B cell (primary cell): Measurements from ENCODE around the gene MED12L. TPM values are rescaled to one million over a fixed set of nuclear protein-coding genes. Genes with fewer than 3 reads are reported as not detected.

Source experiments
- ATAC-seq: fragments of 200-7000 bp; cut with Tn5 transposase; one replicate; pipeline ENCODE4 v1.10.0; 2021; ENCODE audit warnings: low read depth, mild to moderate bottlenecking, moderate number of reproducible peaks, moderate library complexity
- CTCF ChIA-PET: fragments of 350-600 bp; sonication (Branson Sonifier 250); formaldehyde crosslinking; loops from one replicate; lab custom pipeline; 2021; ENCODE audit warnings: antibody characterized with exemption, inconsistent platforms; lab: Charles Lee
- POLR2A ChIA-PET: fragments of 350-600 bp; sonication (Branson Sonifier 250); formaldehyde crosslinking; loops from one replicate; lab custom pipeline; 2021; ENCODE audit warnings: antibody characterized with exemption; lab: Charles Lee
- DNase-seq: peaks from one replicate; pipeline ENCODE4 v3.0.0; 2013
- H2AFZ ChIP-seq: 2 replicates; pipeline ENCODE4 v1.6.1; 2012; ENCODE audit warnings: mild to moderate bottlenecking, low read depth, low read length; ENCODE audit not compliant: insufficient read depth, poor library complexity, severe bottlenecking
- H3K27ac ChIP-seq, 2 donors: 1 replicate in 1 of 2; 2 replicates in 1 of 2; pipeline ENCODE4 v1.5.1; 2012 to 2013; ENCODE audit warnings: low read length in 2 of 2, mild to moderate bottlenecking in 2 of 2, moderate library complexity in 1 of 2
- H3K27me3 ChIP-seq, 4 experiments: fragments of 200-600 bp in 1 of 4; sonication (generic) in 1 of 4; replicated peaks in 1 of 4; 1 replicate in 2 of 4; 2 replicates in 2 of 4; pipeline versions ENCODE4 v1.6.1 to v1.7.0; 2013 to 2016; ENCODE audit warnings: low read length in 3 of 4, mild to moderate bottlenecking in 2 of 4, mixed read lengths in 1 of 4, moderate library complexity in 1 of 4; ENCODE audit not compliant: insufficient read depth in 4 of 4, control insufficient read depth in 3 of 4; ENCODE audit errors: control extremely low read depth in 1 of 4
- H3K36me3 ChIP-seq, 2 experiments: replicated peaks in 1 of 2; 1 replicate in 1 of 2; 2 replicates in 1 of 2; pipeline versions ENCODE4 v1.6.1 to v1.7.1; 2013; ENCODE audit warnings: low read length in 1 of 2; ENCODE audit not compliant: insufficient read depth in 2 of 2, control insufficient read depth in 1 of 2; ENCODE audit errors: control extremely low read depth in 1 of 2, extremely low read depth in 1 of 2
- H3K4me1 ChIP-seq, 2 donors: fragments of 200-600 bp in 1 of 2; sonication (generic) in 1 of 2; 1 replicate in 1 of 2; 2 replicates in 1 of 2; pipeline versions ENCODE4 v1.5.1 to v1.6.1; 2013 to 2017; ENCODE audit warnings: low read length in 2 of 2; ENCODE audit not compliant: control insufficient read depth in 2 of 2, insufficient read depth in 2 of 2
- H3K4me2 ChIP-seq: replicated peaks from 2 replicates; pipeline ENCODE3; 2012; ENCODE audit warnings: mild to moderate bottlenecking, low read depth, low read length; ENCODE audit not compliant: poor library complexity, severe bottlenecking
- H3K4me3 ChIP-seq, 5 experiments: fragments of 200-600 bp in 1 of 5; sonication (generic) in 1 of 5; 1 replicate in 3 of 5; 2 replicates in 2 of 5; pipeline versions ENCODE4 v1.5.1 to v1.7.0; 2011 to 2016; ENCODE audit warnings: low read length in 4 of 5, mild to moderate bottlenecking in 4 of 5, low read depth in 2 of 5, control low read depth in 1 of 5, moderate library complexity in 1 of 5; ENCODE audit not compliant: insufficient read depth in 1 of 5; ENCODE audit errors: control extremely low read depth in 1 of 5, extremely low read depth in 1 of 5
- H3K79me2 ChIP-seq: fragments of 200-600 bp; sonication (generic); one replicate; pipeline ENCODE4 v1.6.0; 2016; ENCODE audit warnings: low read length; ENCODE audit not compliant: control insufficient read depth, insufficient read depth
- H3K9ac ChIP-seq: fragments of 200-600 bp; sonication (generic); 2 replicates; pipeline ENCODE4 v1.6.1; 2017; ENCODE audit warnings: mild to moderate bottlenecking, low read length, moderate library complexity
- H3K9me3 ChIP-seq, 3 donors: one replicate each; pipeline versions ENCODE4 v1.6.1 to v1.7.1; 2013; ENCODE audit warnings: low read length in 2 of 3; ENCODE audit not compliant: control insufficient read depth in 2 of 3, insufficient read depth in 1 of 3; ENCODE audit errors: control extremely low read depth in 1 of 3
- H4K20me1 ChIP-seq: 2 replicates; pipeline ENCODE4 v1.6.0; 2012; ENCODE audit warnings: mild to moderate bottlenecking, low read length; ENCODE audit not compliant: insufficient read depth, control insufficient read depth, poor library complexity, severe bottlenecking
- H3K27ac Mint-ChIP-seq: one replicate; pipeline ENCODE4 v1.8.0; 2021; ENCODE audit warnings: mixed read lengths
- H3K27me3 Mint-ChIP-seq: one replicate; pipeline ENCODE4 v1.8.0; 2021; ENCODE audit warnings: mixed read lengths
- H3K4me1 Mint-ChIP-seq: one replicate; pipeline ENCODE4 v1.8.0; 2021; ENCODE audit warnings: mixed read lengths
- H3K4me3 Mint-ChIP-seq: one replicate; pipeline ENCODE4 v1.8.0; 2021; ENCODE audit warnings: mixed read lengths
- H3K9me3 Mint-ChIP-seq: one replicate; pipeline ENCODE4 v1.8.0; 2022; ENCODE audit warnings: mixed read lengths; ENCODE audit not compliant: insufficient read depth
- CTCF ChIP-seq: fragments of 200-600 bp; IDR thresholded peaks from one replicate; pipeline ENCODE4 v1.8.0; 2022; ENCODE audit warnings: antibody characterized with exemption, mild to moderate bottlenecking
- EZH2 ChIP-seq: IDR thresholded peaks from 2 replicates; pipeline ENCODE4 v1.6.1; 2012; ENCODE audit warnings: borderline replicate concordance, low read depth, mild to moderate bottlenecking, moderate library complexity, low read length; ENCODE audit not compliant: insufficient read depth, poor library complexity, severe bottlenecking
- WGBS: methylation state at CpG from one replicate; pipeline ENCODE4 v1.1.5; 2013; ENCODE audit warnings: missing lambda C conversion rate; ENCODE audit not compliant: insufficient coverage; 5-methylcytosine and 5-hydroxymethylcytosine counted together
- intact Hi-C: fragments of 100-400 bp; cut with micrococcal nuclease; formaldehyde crosslinking; loops from one replicate; pipeline ENCODE4 v1.10.0; 2022
- polyA plus RNA-seq: library from polyadenylated mRNA; depleted of rRNA; stranded (reverse); fragments of >200 nt; gene quantifications from 2 replicates; pipeline ENCODE4 v1.2.3, GENCODE V29; 2012
- total RNA-seq, 2 donors: library from RNA; stranded (reverse); fragments of 120-200 nt in 1 of 2; gene quantifications; 1 replicate in 1 of 2; 2 replicates in 1 of 2; pipeline versions ENCODE4 v1.2.3 to v1.2.4, GENCODE V29; 2013 to 2022

The MED12L gene
- total and polyA plus RNA-seq, 2 donors (not counting 1 experiment from before 2014, with no cell fraction given) = 0.07 to 0.30 TPM

GRCh38 chr3:151394611-151395010 is 309.1 kb downstream of the MED12L start:
- 87% methylated on average over 7 of the region's 8 CpGs for WGBS
- H3K4me2 ChIP-seq = no peak overlapping the region
- H3K9ac ChIP-seq = no peak overlapping the region
- H3K36me3 ChIP-seq = no peaks in the 10 kb centered on the region
- ChIA-PET POLR2A (no interaction called here), CTCF (interaction anchor here (1.5 to 1.9 kb wide), 2 partner anchors 15 kb away, joined by 3 to 5 read pairs; no protein-coding TSS in a partner anchor)
- intact Hi-C loops = loop anchor here (1.0 kb wide), 1 partner anchor 10 kb away; the partner anchor contains the start of gene P2RY12
- no peak overlapping the region for H3K4me3 ChIP-seq
- no peaks in the 10 kb centered on the region for H3K9me3 Mint-ChIP-seq
- no peaks in the 10 kb centered on the region for H3K27me3 ChIP-seq
- no peaks in the 10 kb centered on the region for H3K27me3 Mint-ChIP-seq
- TF ChIP-seq EZH2 = no peak
- no peak for TF ChIP-seq CTCF
- H4K20me1 ChIP-seq = no peaks in the 10 kb centered on the region
- ATAC-seq = no peak
- H3K4me1 Mint-ChIP-seq = peaks cover 52% of the 10 kb centered on the region
- H3K27ac Mint-ChIP-seq = peak overlapping the region; percentile 11
- H3K79me2 ChIP-seq = no peaks in the 10 kb centered on the region
- H3K4me3 Mint-ChIP-seq = no peak overlapping the region
- peaks cover 0 to 5% (median under 1%) of the 10 kb centered on the region in 3 donors for H3K9me3 ChIP-seq
- no peak for DNase-seq
- no peak overlapping the region for H2AFZ ChIP-seq
- H3K4me1 ChIP-seq = peaks cover 9 to 15% of the 10 kb centered on the region in 2 donors
- no peak overlapping the region for H3K27ac ChIP-seq

GRCh38 chr3:151395806-151396205 is 310.3 kb downstream of the MED12L start:
- Histone ChIP-seq H3K27me3 (no peaks in the 10 kb centered on the region), H3K4me2 (no peak overlapping the region), H3K4me3 (no peak overlapping the region), H3K4me1 (peaks cover 9 to 15% of the 10 kb centered on the region in 2 donors), H3K9me3 (peaks cover 0 to 5% (median 4%) of the 10 kb centered on the region in 3 donors), H2AFZ (no peak overlapping the region), H3K79me2 (no peaks in the 10 kb centered on the region), H3K27ac (no peak overlapping the region), H4K20me1 (no peaks in the 10 kb centered on the region), H3K36me3 (no peaks in the 10 kb centered on the region), H3K9ac (no peak overlapping the region)
- ChIA-PET CTCF (interaction anchor here (1.0 to 1.9 kb wide), 3 partner anchors 14 to 228 kb away, joined by 3 to 5 read pairs (median 3); no protein-coding TSS in a partner anchor), POLR2A (no interaction called here)
- intact Hi-C loops = no loop called here
- DNase-seq (no peak), ATAC-seq (no peak)
- H3K9me3 Mint-ChIP-seq = no peaks in the 10 kb centered on the region
- TF ChIP-seq CTCF = no peak
- no peak for TF ChIP-seq EZH2
- no peak overlapping the region for H3K27ac Mint-ChIP-seq
- no CpG with 5 or more reads among the region's 3 CpGs for WGBS
- peaks cover 46% of the 10 kb centered on the region for H3K4me1 Mint-ChIP-seq
- H3K27me3 Mint-ChIP-seq = no peaks in the 10 kb centered on the region
- H3K4me3 Mint-ChIP-seq = no peak overlapping the region
